Astrocyte (in vitro differentiated cells and primary cell): ENCODE measurements around the gene MYO1E. TPM values are rescaled to one million over a fixed set of nuclear protein-coding genes. Genes with fewer than 3 reads are reported as not detected.

Source experiments
- DNase-seq: peaks from one replicate; pipeline ENCODE4 v3.0.0-alpha.2; 2010; ENCODE audit warnings: low read depth
- FAIRE-seq: peaks from 2 replicates; lab custom pipeline; 2011; peaks lifted over from hg19 to GRCh38; lab: Jason Lieb, UNC
- H2AFZ ChIP-seq: 2 replicates; pipeline ENCODE4 v1.6.0; 2012; ENCODE audit warnings: low read depth, low read length, inconsistent platforms
- H3K27ac ChIP-seq: 2 replicates; pipeline ENCODE4 v1.5.1; 2011; ENCODE audit warnings: low read depth, low read length, inconsistent platforms
- H3K27me3 ChIP-seq: 2 replicates; pipeline ENCODE4 v1.6.0; 2011; ENCODE audit warnings: low read length, inconsistent platforms; ENCODE audit not compliant: insufficient read depth
- H3K36me3 ChIP-seq: 2 replicates; pipeline ENCODE4 v1.5.1; 2011; ENCODE audit warnings: low read length, inconsistent platforms; ENCODE audit not compliant: insufficient read depth
- H3K4me1 ChIP-seq: 2 replicates; pipeline ENCODE4 v1.5.1; 2011; ENCODE audit warnings: low read length, inconsistent platforms; ENCODE audit not compliant: insufficient read depth
- H3K4me2 ChIP-seq: 2 replicates; pipeline ENCODE4 v1.6.0; 2012; ENCODE audit warnings: low read length, inconsistent platforms
- H3K4me3 ChIP-seq: 2 replicates; pipeline ENCODE4 v1.5.1; 2011; ENCODE audit warnings: low read depth, mild to moderate bottlenecking, low read length, inconsistent platforms; ENCODE audit not compliant: insufficient read depth
- H3K79me2 ChIP-seq: 2 replicates; pipeline ENCODE4 v1.6.0; 2012; ENCODE audit warnings: mild to moderate bottlenecking, low read length, inconsistent platforms; ENCODE audit not compliant: insufficient read depth
- H3K9ac ChIP-seq: 2 replicates; pipeline ENCODE4 v1.6.0; 2012; ENCODE audit warnings: mild to moderate bottlenecking, low read length, inconsistent platforms
- H3K9me3 ChIP-seq: 2 replicates; pipeline ENCODE4 v1.5.1; 2012; ENCODE audit warnings: low read depth, mild to moderate bottlenecking, low read length, inconsistent platforms; ENCODE audit not compliant: insufficient read depth
- H4K20me1 ChIP-seq: 2 replicates; pipeline ENCODE4 v1.6.0; 2012; ENCODE audit warnings: low read length, inconsistent platforms; ENCODE audit not compliant: insufficient read depth
- H3K27ac Mint-ChIP-seq: one replicate; pipeline ENCODE4 v1.8.0; 2021; ENCODE audit warnings: mild to moderate bottlenecking, mixed read lengths; ENCODE audit not compliant: unreplicated experiment
- H3K27me3 Mint-ChIP-seq: one replicate; pipeline ENCODE4 v1.8.0; 2021; ENCODE audit warnings: low read depth, mixed read lengths; ENCODE audit not compliant: unreplicated experiment
- H3K36me3 Mint-ChIP-seq: one replicate; pipeline ENCODE4 v1.8.0; 2021; ENCODE audit warnings: low read depth, mixed read lengths; ENCODE audit not compliant: unreplicated experiment
- H3K4me1 Mint-ChIP-seq: one replicate; pipeline ENCODE4 v1.8.0; 2021; ENCODE audit warnings: low read depth, mixed read lengths; ENCODE audit not compliant: unreplicated experiment
- H3K4me3 Mint-ChIP-seq: one replicate; pipeline ENCODE4 v1.8.0; 2021; ENCODE audit warnings: mild to moderate bottlenecking, moderate library complexity, mixed read lengths; ENCODE audit not compliant: unreplicated experiment
- H3K9me3 Mint-ChIP-seq: one replicate; pipeline ENCODE4 v1.8.0; 2021; ENCODE audit warnings: mild to moderate bottlenecking, mixed read lengths; ENCODE audit not compliant: unreplicated experiment
- CTCF ChIP-seq: IDR thresholded peaks from 2 replicates; pipeline ENCODE4 v1.5.1; 2011; ENCODE audit warnings: low read depth, mild to moderate bottlenecking, inconsistent platforms, low read length, moderate library complexity; ENCODE audit not compliant: insufficient read depth
- EZH2 ChIP-seq: IDR thresholded peaks from 2 replicates; pipeline ENCODE4 v1.6.1; 2012; ENCODE audit warnings: mild to moderate bottlenecking, low read length, inconsistent platforms; ENCODE audit not compliant: insufficient read depth
- total RNA-seq: library from RNA; stranded (reverse); gene quantifications from 2 replicates; pipeline ENCODE4 v1.2.1, GENCODE V29; 2021

Gene MYO1E
- total RNA-seq, 1 donor from 2014 or later: 227 TPM

GRCh38 chr15:59295261-59296001 is 77.2 kb downstream of the MYO1E start:
- DNase-seq (no peak), FAIRE-seq (no peak)
- Histone ChIP-seq H2AFZ (no peak overlapping the region), H4K20me1 (no peaks in the 10 kb centered on the region), H3K9ac (peak overlapping the region; percentile 86), H3K4me2 (peak overlapping the region; percentile 83), H3K4me3 (peak overlapping the region; percentile 35), H3K36me3 (no peaks in the 10 kb centered on the region), H3K27ac (peak overlapping the region; percentile 99), H3K27me3 (no peaks in the 10 kb centered on the region), H3K79me2 (peaks cover 69% of the 10 kb centered on the region), H3K4me1 (peaks cover 73% of the 10 kb centered on the region), H3K9me3 (no peaks in the 10 kb centered on the region)
- peaks cover 78% of the 10 kb centered on the region for H3K4me1 Mint-ChIP-seq
- H3K36me3 Mint-ChIP-seq: peaks cover 6% of the 10 kb centered on the region
- peak overlapping the region; percentile 91 for H3K27ac Mint-ChIP-seq
- H3K27me3 Mint-ChIP-seq: no peaks in the 10 kb centered on the region
- no peak overlapping the region for H3K4me3 Mint-ChIP-seq
- no peaks in the 10 kb centered on the region for H3K9me3 Mint-ChIP-seq
- TF ChIP-seq CTCF: no peak
- TF ChIP-seq EZH2: no peak

- Histone ChIP-seq H3K9me3 (no peaks in the 10 kb centered on the region), H4K20me1 (no peaks in the 10 kb centered on the region), H3K79me2 (peaks cover 69% of the 10 kb centered on the region), H3K9ac (peak overlapping the region; percentile 86), H3K4me2 (peak overlapping the region; percentile 83), H3K4me1 (peaks cover 69% of the 10 kb centered on the region), H2AFZ (no peak overlapping the region), H3K4me3 (peak overlapping the region; percentile 35), H3K27me3 (no peaks in the 10 kb centered on the region), H3K27ac (peak overlapping the region; percentile 99), H3K36me3 (no peaks in the 10 kb centered on the region)
- peak; percentile 98 for DNase-seq
- Mint-ChIP-seq H3K4me1 (peaks cover 78% of the 10 kb centered on the region), H3K36me3 (peaks cover 6% of the 10 kb centered on the region), H3K27ac (peak overlapping the region; percentile 91), H3K27me3 (no peaks in the 10 kb centered on the region), H3K9me3 (no peaks in the 10 kb centered on the region), H3K4me3 (no peak overlapping the region)
- peak; percentile 62 for FAIRE-seq
- no peak for TF ChIP-seq CTCF
- TF ChIP-seq EZH2: no peak
Observed at GRCh38 chr15:59294574-59295260, 78.0 kb downstream of the MYO1E start.
